GM19467 (cell line): ENCODE results near the gene FHOD3.

Source experiments
- ATAC-seq: cut with Tn5 transposase; IDR thresholded peaks from one replicate; pipeline ENCODE4 v1.9.1; 2021; ENCODE audit warnings: mild to moderate bottlenecking, moderate library complexity; ENCODE audit not compliant: unreplicated experiment

The FHOD3 gene

GRCh38 chr18:36321658-36322407 lies 24.3 kb downstream of the FHOD3 start:
- ATAC-seq, result no peak

- ATAC-seq, result no peak
Observed at GRCh38 chr18:36322408-36322728, 24.9 kb downstream of the FHOD3 start.

- ATAC-seq, result no peak
Observed at GRCh38 chr18:36322734-36323133, 25.2 kb downstream of the FHOD3 start.

GRCh38 chr18:36323421-36323820 lies 25.9 kb downstream of the FHOD3 start:
- no peak for ATAC-seq

- ATAC-seq, result no peak
Observed at GRCh38 chr18:36325846-36326245, 28.3 kb downstream of the FHOD3 start.

- no peak for ATAC-seq
Observed at GRCh38 chr18:36326771-36327170, 29.3 kb downstream of the FHOD3 start.

GRCh38 chr18:36327352-36328316 lies 30.1 kb downstream of the FHOD3 start:
- no peak for ATAC-seq

- no peak for ATAC-seq
Observed at GRCh38 chr18:36328385-36328858, 30.9 kb downstream of the FHOD3 start.

GRCh38 chr18:36328916-36329315 lies 31.4 kb downstream of the FHOD3 start:
- ATAC-seq, result no peak

- no peak for ATAC-seq
Observed at GRCh38 chr18:36329684-36330434, 32.3 kb downstream of the FHOD3 start.

- ATAC-seq, result no peak
Observed at GRCh38 chr18:36330435-36331052, 33.0 kb downstream of the FHOD3 start.

GRCh38 chr18:36331521-36331971 lies 34.0 kb downstream of the FHOD3 start:
- no peak for ATAC-seq

GRCh38 chr18:36333414-36333813 lies 35.9 kb downstream of the FHOD3 start:
- no peak for ATAC-seq

GRCh38 chr18:36334798-36335197 lies 37.3 kb downstream of the FHOD3 start:
- ATAC-seq, result no peak

GRCh38 chr18:36335476-36336279 lies 38.2 kb downstream of the FHOD3 start:
- no peak for ATAC-seq

GRCh38 chr18:36337679-36338402 lies 40.3 kb downstream of the FHOD3 start:
- ATAC-seq, result no peak

- ATAC-seq, result no peak
Observed at GRCh38 chr18:36338403-36338933, 41.0 kb downstream of the FHOD3 start.

- ATAC-seq, result no peak
Observed at GRCh38 chr18:36340246-36340645, 42.7 kb downstream of the FHOD3 start.

GRCh38 chr18:36341944-36342343 lies 44.4 kb downstream of the FHOD3 start:
- no peak for ATAC-seq
